HG02571 (cell line): ENCODE data around the gene GPA33.

ENCODE experiments used
- ATAC-seq: cut with Tn5 transposase; IDR thresholded peaks from one replicate; pipeline ENCODE4 v1.9.1; 2021; ENCODE audit warnings: mild to moderate bottlenecking, moderate library complexity; ENCODE audit not compliant: unreplicated experiment

The GPA33 gene, protein sequence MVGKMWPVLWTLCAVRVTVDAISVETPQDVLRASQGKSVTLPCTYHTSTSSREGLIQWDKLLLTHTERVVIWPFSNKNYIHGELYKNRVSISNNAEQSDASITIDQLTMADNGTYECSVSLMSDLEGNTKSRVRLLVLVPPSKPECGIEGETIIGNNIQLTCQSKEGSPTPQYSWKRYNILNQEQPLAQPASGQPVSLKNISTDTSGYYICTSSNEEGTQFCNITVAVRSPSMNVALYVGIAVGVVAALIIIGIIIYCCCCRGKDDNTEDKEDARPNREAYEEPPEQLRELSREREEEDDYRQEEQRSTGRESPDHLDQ

DNA sequence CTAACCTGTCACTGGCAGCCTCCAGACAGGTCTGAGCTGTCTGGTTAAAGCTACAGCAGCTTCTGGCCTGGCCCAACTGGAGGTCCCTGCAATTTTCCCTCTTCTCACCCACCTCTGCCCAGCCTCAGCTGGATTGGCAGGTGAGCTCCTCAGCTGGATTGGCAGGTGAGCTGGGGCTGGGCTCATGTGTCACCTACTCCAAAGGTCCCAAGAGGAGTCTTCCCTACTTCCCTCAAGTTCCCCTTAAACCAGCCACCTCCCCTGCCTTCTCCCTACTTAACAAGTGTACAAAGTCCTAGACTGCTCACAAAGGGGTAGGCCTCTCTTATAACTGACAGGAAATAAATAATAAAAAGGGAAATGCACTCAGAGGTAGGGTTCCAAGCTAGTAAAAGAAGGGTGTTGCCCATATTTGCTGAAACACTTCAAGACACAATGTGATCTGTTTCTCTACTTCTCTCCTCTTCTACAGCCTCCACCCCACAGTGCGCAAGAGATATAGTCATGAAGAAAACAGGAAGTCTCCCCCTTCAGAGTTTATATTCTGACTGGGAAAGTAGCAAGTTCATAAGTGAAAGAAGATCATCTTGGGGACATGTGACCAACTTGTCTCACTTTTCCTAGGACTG lies at the start of gene GPA33:
Gene GPA33 (minus strand): TSS at position 64 of the 629 bp plus-strand sequence. CDS start 90 bp downstream, outside the sequence.
- no peak for ATAC-seq

DNA sequence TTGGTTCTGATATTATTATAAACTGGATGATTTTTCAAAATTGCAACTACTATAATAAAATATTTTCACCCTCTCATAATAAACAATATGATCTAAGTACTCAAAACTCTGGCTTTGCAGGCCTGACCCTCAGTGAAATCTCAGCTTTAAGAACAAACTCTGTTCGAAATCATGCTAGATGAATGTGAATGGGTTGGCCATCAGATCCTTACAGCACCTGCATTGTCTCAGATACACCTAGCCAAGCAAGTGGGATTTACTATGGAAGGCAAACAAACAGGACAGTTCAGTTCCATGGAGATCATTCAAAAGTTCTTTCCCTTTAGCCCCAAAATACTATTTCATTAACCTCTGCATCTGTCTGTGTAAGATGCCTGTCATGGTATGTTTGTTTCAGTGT lies 48.5 kb upstream of the GPA33 start:
- no peak for ATAC-seq

GRCh38 chr1:167137793-167138510 lies 47.8 kb upstream of the GPA33 start:
- no peak for ATAC-seq

GRCh38 chr1:167137332-167137781 lies 47.2 kb upstream of the GPA33 start:
- no peak for ATAC-seq

DNA sequence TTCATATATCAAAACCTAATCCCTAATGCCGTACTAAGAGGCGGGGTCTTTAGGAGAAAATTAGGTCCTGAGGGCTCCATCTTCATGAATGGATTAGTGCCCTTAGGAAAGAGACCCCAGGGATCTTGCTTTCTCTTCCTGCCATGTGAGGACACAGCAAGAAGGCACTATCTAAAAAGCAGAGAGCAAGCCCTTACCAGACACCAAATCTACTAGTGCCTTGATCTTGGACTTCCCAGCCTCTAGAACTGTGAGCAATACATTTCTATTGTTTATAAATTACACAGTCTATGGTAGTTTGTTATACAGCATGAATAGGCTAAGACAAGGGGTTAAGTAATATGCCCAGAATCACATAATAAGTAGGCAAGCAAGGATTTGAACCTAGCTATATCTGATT lies 46.6 kb upstream of the GPA33 start:
- ATAC-seq: no peak

GRCh38 chr1:167136191-167136614 lies 46.0 kb upstream of the GPA33 start:
- ATAC-seq: no peak

GRCh38 chr1:167135281-167135840 lies 45.2 kb upstream of the GPA33 start:
- ATAC-seq: no peak

DNA sequence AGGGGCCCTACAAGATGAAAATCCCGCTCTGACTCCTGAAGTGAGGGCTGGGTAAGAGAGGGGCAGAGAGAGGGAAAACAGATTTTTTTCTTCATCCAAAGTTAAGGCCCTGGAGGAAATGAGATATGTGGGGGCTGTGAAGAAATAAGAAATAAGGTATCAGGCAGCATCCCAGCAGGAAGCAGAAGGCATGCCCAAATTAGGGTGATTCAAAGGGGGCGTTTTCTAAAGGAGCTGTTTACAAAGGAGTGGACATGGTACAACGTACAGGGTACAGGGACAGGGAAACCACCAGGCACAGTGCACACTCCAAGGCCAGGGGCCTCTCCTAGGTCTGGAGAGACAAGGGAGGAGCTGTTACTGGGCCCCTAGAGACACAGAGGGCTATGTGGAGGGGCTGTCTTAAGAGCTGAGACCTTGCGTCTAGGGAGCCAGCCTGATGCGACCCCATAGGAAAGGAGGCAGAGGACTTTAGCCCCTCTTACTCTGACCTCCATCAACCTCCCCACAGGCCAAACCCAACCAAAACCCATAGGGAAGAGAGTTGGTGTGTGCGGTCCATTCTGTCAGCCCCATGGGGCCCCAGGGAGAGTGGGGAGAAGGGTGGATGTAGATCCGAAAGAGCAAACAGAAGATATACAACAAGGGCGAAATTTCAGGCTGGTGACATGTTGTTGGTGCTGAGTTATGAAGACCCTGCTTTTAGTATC lies 42.3 kb upstream of the GPA33 start:
- no peak for ATAC-seq

DNA sequence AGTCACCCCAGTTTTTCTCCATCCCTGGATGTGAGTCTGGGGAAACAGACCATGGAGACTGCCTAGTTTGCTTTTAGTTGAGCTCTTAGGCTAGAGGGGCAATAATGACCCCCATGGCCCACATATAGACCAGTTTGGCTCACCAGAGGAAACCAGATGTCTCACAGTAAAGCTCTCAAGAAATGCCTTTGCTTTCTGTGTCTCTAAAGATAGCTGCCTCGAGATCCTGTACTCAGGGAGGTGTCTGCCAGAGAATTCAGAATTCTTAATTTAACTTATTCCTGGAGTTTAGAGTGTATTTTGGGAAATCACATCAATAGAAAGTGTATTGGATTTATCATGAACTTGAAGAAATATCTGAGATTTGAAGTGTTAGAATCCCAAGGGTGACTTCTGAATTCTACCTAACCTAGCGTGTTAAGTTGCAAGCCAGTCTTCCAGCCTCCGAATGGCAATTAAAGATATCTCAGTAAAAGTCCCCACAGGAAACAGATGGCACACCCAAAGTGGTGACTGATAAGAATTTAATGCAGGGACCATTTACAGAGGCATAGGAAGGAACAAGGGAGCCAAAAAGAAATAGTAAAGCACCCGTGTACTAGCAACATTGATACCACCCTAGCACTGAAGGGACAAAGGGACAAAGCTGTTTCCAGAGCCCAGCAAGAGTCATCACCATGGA lies 40.8 kb upstream of the GPA33 start:
- no peak for ATAC-seq

GRCh38 chr1:167128261-167129227 lies 38.4 kb upstream of the GPA33 start:
- no peak for ATAC-seq

GRCh38 chr1:167127661-167128060 lies 37.5 kb upstream of the GPA33 start:
- no peak for ATAC-seq

DNA sequence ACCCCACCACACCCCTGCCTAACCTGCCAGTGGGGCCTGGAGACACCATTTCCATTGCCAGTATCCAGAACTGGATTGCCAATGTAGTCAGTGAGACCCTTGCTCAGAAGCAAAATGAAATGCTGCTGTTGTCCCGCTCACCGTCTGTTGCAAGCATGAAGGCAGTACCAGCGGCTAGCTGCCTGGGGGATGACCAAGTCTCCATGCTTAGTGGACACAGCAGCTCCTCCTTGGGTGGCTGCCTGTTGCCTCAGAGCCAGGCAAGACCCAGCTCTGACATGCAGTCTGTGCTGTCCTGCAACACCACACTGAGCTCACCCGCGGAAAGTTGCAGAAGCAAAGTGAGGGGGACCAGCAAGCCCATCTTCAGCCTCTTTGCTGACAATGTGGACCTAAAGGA lies 37.1 kb upstream of the GPA33 start:
- ATAC-seq: no peak

GRCh38 chr1:167126811-167127210 lies 36.6 kb upstream of the GPA33 start:
- ATAC-seq: no peak

- ATAC-seq: no peak
These were observed 36.1 kb upstream of the GPA33 start for GRCh38 chr1:167126317-167126716.

DNA sequence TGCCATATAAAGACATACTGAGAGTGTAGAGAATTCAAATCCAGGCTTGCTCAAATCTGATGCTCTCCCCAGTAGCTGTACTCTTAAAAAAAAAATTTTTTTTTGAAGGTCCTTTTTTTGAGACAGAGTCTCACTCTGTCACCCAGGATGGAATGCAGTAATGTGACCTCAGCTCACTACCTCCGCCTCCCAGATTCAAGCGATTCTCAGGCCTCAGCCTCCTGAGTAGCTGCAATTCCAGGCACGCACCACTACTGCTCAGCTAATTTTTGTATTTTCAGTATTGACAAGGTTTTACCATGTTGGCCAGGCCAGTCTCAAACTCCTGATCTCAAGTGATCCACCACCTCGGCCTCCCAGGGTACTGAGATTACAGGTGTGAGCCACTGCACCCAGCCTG lies 32.4 kb upstream of the GPA33 start:
- ATAC-seq: no peak

- no peak for ATAC-seq
These were observed 31.9 kb upstream of the GPA33 start for GRCh38 chr1:167122121-167122480.

- no peak for ATAC-seq
These were observed 31.4 kb upstream of the GPA33 start for GRCh38 chr1:167121375-167122120.

GRCh38 chr1:167120899-167121298 lies 30.7 kb upstream of the GPA33 start:
- ATAC-seq: no peak

DNA sequence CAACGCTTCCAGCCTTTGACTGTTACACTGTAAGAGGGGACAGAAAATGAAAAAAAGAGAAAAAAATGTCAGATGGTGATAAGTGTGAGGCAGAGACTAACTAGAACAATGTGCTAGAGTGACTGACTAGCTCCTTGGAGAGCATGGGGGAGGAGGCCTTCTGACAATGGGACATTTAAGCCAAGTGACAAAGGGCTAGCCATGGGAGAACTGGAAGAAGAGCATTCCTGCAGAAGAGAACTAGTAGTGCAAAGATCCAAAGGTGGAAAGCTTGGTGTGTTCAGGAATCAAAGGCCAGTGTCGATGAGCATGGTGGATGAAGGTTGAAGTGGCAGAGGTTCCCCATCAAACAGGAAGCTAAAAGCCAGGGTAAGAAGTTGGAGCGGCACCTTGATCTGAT lies 29.5 kb upstream of the GPA33 start:
- ATAC-seq: no peak
